Vagina (tissue), 2 donors: ENCODE data around the gene IST1.

ENCODE experiments used
- CTCF ChIP-seq, 3 experiments: fragments of 450-650 bp in 2 of 3; fragments of 200-600 bp in 1 of 3; sonication (generic) in 1 of 3; IDR thresholded peaks; one replicate each; pipeline ENCODE4 v1.5.1; 2017 to 2019; ENCODE audit warnings: antibody characterized with exemption in 3 of 3, mild to moderate bottlenecking in 2 of 3, moderate library complexity in 2 of 3
- POLR2A ChIP-seq, 2 donors: fragments of 450-650 bp; IDR thresholded peaks; one replicate each; pipeline ENCODE4 v1.6.1; 2017; ENCODE audit warnings: antibody characterized with exemption in 2 of 2, mild to moderate bottlenecking in 2 of 2, moderate library complexity in 2 of 2
- POLR2AphosphoS5 ChIP-seq, 2 donors: sonication (generic); formaldehyde crosslinking; IDR thresholded peaks; one replicate each; pipeline ENCODE4 v1.9.0; 2017; ENCODE audit warnings: antibody characterized with exemption in 2 of 2, mild to moderate bottlenecking in 2 of 2, low read depth in 1 of 2; ENCODE audit not compliant: insufficient read depth in 1 of 2

GRCh38 chr16:71880176-71880575 lies 15.2 kb upstream of the IST1 start:
- TF ChIP-seq CTCF (IDR thresholded peaks at IDR 0.05) (no peak), POLR2AphosphoS5 (IDR thresholded peaks at IDR 0.05; ENCODE audit: insufficient read depth in 1 of 2, low read depth in 1 of 2) (no peak), POLR2A (IDR thresholded peaks at IDR 0.05) (no peak)
